ENCODE results near the gene CA6. TPM values are rescaled to one million over a fixed set of nuclear protein-coding genes. Genes with fewer than 3 reads are reported as not detected.

CA6 gene
- total RNA-seq, 2 experiments from 2014 or later: 0.27 TPM; not detected in 1

- Mint-ChIP-seq H3K4me3 (peak overlapping the region; percentile 72), H3K9me3 (ENCODE audit: low read depth) (no peaks in the 10 kb centered on the region), H3K27ac (peak overlapping the region; percentile 84), H3K4me1 (peaks cover 39% of the 10 kb centered on the region), H3K36me3 (ENCODE audit: low read depth) (no peaks in the 10 kb centered on the region), H3K27me3 (no peaks in the 10 kb centered on the region)
- DNase-seq: peak; percentile 74
- intact Hi-C loops (cut with DNase I, micrococcal nuclease): loop anchor here (1.0 to 5.0 kb wide), 2 partner anchors 54 to 92 kb away; no protein-coding TSS in a partner anchor
- POLR2A ChIA-PET: interaction anchor here (0.6 to 0.7 kb wide), 5 partner anchors 27 to 828 kb away, joined by 3 to 8 read pairs (median 4); no protein-coding TSS in a partner anchor
- CTCF ChIA-PET: interaction anchor here (0.7 to 2.5 kb wide), 7 partner anchors 10 to 52 kb away, joined by 3 to 10 read pairs (median 6); no protein-coding TSS in a partner anchor
- peak; percentile 94 for ATAC-seq
Measured at GRCh38 chr1:8970870-8971337, 25.2 kb downstream of the CA6 start.

DNA sequence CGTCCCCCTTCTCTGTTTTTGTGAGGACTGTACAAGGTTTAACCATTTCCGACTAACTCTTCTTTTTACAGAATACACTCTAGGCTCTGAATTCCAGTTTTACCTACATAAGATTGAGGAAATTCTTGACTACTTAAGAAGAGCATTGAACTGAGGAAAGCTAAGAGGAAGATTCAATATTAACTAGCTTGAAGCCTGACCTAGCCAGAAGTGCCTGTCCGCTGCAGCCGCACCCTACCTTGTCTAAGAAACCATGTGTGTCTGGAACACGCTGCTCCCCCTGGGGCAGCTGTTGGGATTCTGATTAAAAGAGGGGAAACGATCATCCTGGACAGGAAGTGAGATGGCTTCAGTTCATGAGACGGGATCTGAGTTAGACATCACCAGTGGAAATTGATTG lies 28.9 kb downstream of the CA6 start:
- no peak for ATAC-seq
- Mint-ChIP-seq H3K4me3 (no peak overlapping the region), H3K27me3 (no peaks in the 10 kb centered on the region), H3K36me3 (ENCODE audit: low read depth) (no peaks in the 10 kb centered on the region), H3K27ac (no peak overlapping the region), H3K9me3 (ENCODE audit: low read depth) (no peaks in the 10 kb centered on the region), H3K4me1 (peaks cover 24% of the 10 kb centered on the region)
- DNase-seq: no peak
- ChIA-PET POLR2A (no interaction called here), CTCF (interaction anchor here (1.0 to 1.5 kb wide), 3 partner anchors 13 to 57 kb away, joined by 3 to 6 read pairs (median 4); no protein-coding TSS in a partner anchor)
- intact Hi-C loops (cut with DNase I, micrococcal nuclease): loop anchor here in 1 of 2 experiments (5.0 kb wide), 1 partner anchor 57 kb away; no protein-coding TSS in a partner anchor

GRCh38 chr1:8976338-8976737 lies 30.7 kb downstream of the CA6 start:
- DNase-seq: no peak
- no peaks in the 10 kb centered on the region for H3K36me3 Mint-ChIP-seq (ENCODE audit: low read depth)
- H3K27me3 Mint-ChIP-seq: no peaks in the 10 kb centered on the region
- intact Hi-C loops (cut with DNase I, micrococcal nuclease): no loop called here
- ATAC-seq: no peak
- H3K4me1 Mint-ChIP-seq: peaks cover 8% of the 10 kb centered on the region
- no peak overlapping the region for H3K4me3 Mint-ChIP-seq
- ChIA-PET POLR2A (no interaction called here), CTCF (interaction anchor here (0.8 to 1.0 kb wide), 2 partner anchors 29 to 127 kb away, joined by 3 to 6 read pairs; no protein-coding TSS in a partner anchor)
- no peaks in the 10 kb centered on the region for H3K9me3 Mint-ChIP-seq (ENCODE audit: low read depth)
- H3K27ac Mint-ChIP-seq: no peak overlapping the region

DNA sequence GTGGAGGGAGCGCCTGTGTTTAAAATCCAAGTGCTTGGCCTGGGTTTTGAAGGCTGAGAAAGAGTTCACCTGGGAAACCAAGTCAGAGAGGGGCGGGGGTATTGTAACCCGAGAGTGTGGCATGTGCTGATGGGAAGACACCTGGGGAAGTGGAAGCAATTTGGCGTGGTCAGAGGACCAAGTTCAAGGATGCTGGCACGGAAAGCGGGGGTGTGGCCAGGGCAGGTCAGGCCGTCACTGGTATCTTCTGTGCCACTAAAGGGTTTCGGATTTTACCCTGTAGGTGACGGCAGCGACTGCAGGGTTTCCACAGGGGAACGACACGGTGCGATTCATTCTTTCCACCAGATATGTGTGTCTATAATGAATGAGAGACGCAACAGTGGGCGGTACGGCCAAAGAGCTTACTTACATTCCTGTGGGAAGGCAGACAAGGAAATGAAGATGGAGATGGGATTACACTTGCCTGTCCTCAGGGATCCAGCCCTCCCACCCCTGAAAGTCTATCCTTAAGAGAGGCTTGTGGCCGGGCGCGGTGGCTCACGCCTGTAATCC lies 31.3 kb downstream of the CA6 start:
- Mint-ChIP-seq H3K27ac (no peak overlapping the region), H3K27me3 (no peaks in the 10 kb centered on the region), H3K4me1 (peaks cover 2% of the 10 kb centered on the region), H3K4me3 (no peak overlapping the region), H3K9me3 (ENCODE audit: low read depth) (no peaks in the 10 kb centered on the region), H3K36me3 (ENCODE audit: low read depth) (no peaks in the 10 kb centered on the region)
- POLR2A ChIA-PET: no interaction called here
- intact Hi-C loops (cut with DNase I, micrococcal nuclease): no loop called here
- DNase-seq (no peak), ATAC-seq (no peak)
- CTCF ChIA-PET: interaction anchor here (0.7 to 1.0 kb wide), 2 partner anchors 10 to 28 kb away, joined by 3 read pairs; no protein-coding TSS in a partner anchor

DNA sequence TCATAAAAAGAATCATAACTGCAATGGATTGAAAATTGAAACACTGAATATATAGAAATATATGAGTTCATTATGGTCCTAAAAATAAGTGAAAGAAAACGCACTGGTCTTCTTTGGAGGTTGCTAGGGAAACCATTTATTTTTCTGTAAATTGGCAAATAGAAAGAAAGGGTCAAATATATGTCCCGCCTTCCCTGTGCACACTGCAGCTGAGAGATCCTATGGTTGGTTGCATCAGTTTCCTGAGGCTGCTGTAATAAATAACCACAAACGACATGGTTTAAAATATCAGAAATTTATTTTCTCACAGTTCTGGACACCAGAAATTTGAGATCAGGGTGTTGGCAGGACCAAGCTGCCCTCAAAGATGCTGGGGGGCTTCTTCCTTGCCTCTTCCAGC lies 35.0 kb downstream of the CA6 start:
- Mint-ChIP-seq H3K9me3 (ENCODE audit: low read depth) (no peaks in the 10 kb centered on the region), H3K4me1 (no peaks in the 10 kb centered on the region), H3K36me3 (ENCODE audit: low read depth) (no peaks in the 10 kb centered on the region), H3K4me3 (no peak overlapping the region), H3K27ac (no peak overlapping the region), H3K27me3 (no peaks in the 10 kb centered on the region)
- DNase-seq (no peak), ATAC-seq (no peak)
- POLR2A ChIA-PET: no interaction called here
- intact Hi-C loops (cut with DNase I, micrococcal nuclease): no loop called here
- CTCF ChIA-PET: interaction anchor here (0.5 to 1.5 kb wide), 4 partner anchors 9 to 24 kb away, joined by 3 to 7 read pairs (median 4); no protein-coding TSS in a partner anchor

DNA sequence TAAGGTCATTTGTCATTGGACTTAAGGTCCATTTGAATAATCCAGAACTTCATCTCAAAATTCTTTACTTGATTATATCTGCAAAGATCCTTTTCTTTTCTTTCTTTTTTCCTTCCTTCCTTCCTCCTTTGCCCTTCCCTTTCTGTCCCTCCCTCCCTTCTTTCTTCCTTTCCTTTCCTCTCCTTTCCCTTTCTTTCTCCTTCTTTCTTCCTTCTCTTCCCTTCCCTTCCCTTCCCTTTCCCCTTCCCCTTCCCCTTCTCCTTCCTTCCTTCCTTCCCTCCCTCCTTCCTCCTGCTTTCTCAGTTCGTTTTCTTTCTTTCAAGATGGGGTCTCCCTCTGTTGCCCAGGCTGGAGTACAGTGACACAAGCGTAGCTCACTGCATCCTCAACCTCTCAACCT lies 35.5 kb downstream of the CA6 start:
- CTCF ChIA-PET: interaction anchor here (0.5 to 1.5 kb wide), 4 partner anchors 9 to 24 kb away, joined by 3 to 7 read pairs (median 4); no protein-coding TSS in a partner anchor
- H3K36me3 Mint-ChIP-seq (ENCODE audit: low read depth): no peaks in the 10 kb centered on the region
- H3K27ac Mint-ChIP-seq: no peak overlapping the region
- no peak for ATAC-seq
- POLR2A ChIA-PET: no interaction called here
- H3K4me3 Mint-ChIP-seq: no peak overlapping the region
- DNase-seq: no peak
- H3K27me3 Mint-ChIP-seq: no peaks in the 10 kb centered on the region
- H3K4me1 Mint-ChIP-seq: no peaks in the 10 kb centered on the region
- intact Hi-C loops (cut with DNase I, micrococcal nuclease): no loop called here
- H3K9me3 Mint-ChIP-seq (ENCODE audit: low read depth): no peaks in the 10 kb centered on the region

- peaks cover 14% of the 10 kb centered on the region for H3K4me1 Mint-ChIP-seq
- ATAC-seq (no peak), DNase-seq (no peak)
- H3K9me3 Mint-ChIP-seq (ENCODE audit: low read depth): no peaks in the 10 kb centered on the region
- no peak overlapping the region for H3K27ac Mint-ChIP-seq
- H3K36me3 Mint-ChIP-seq (ENCODE audit: low read depth): no peaks in the 10 kb centered on the region
- intact Hi-C loops (cut with DNase I, micrococcal nuclease): no loop called here
- POLR2A ChIA-PET: no interaction called here
- CTCF ChIA-PET: interaction anchor here (0.7 kb wide), 1 partner anchor 232 kb away, joined by 3 read pairs; no protein-coding TSS in a partner anchor
- no peaks in the 10 kb centered on the region for H3K27me3 Mint-ChIP-seq
- no peak overlapping the region for H3K4me3 Mint-ChIP-seq
Measured at GRCh38 chr1:8984203-8984602, 38.5 kb downstream of the CA6 start.

GRCh38 chr1:8984990-8985389 lies 39.3 kb downstream of the CA6 start:
- Mint-ChIP-seq H3K4me3 (no peak overlapping the region), H3K9me3 (ENCODE audit: low read depth) (no peaks in the 10 kb centered on the region), H3K4me1 (peaks cover 18% of the 10 kb centered on the region), H3K36me3 (ENCODE audit: low read depth) (no peaks in the 10 kb centered on the region), H3K27ac (no peak overlapping the region), H3K27me3 (no peaks in the 10 kb centered on the region)
- intact Hi-C loops (cut with DNase I, micrococcal nuclease): loop anchor here (5.0 kb wide), 1 partner anchor 113 kb away; no protein-coding TSS in a partner anchor
- ChIA-PET POLR2A (no interaction called here), CTCF (interaction anchor here (0.8 to 3.4 kb wide), 6 partner anchors 14 to 136 kb away, joined by 3 to 28 read pairs (median 5); no protein-coding TSS in a partner anchor)
- no peak for DNase-seq
- ATAC-seq: no peak

- Mint-ChIP-seq H3K9me3 (ENCODE audit: low read depth) (no peaks in the 10 kb centered on the region), H3K27ac (peak overlapping the region; percentile 62), H3K27me3 (no peaks in the 10 kb centered on the region), H3K36me3 (ENCODE audit: low read depth) (no peaks in the 10 kb centered on the region), H3K4me3 (no peak overlapping the region), H3K4me1 (peaks cover 18% of the 10 kb centered on the region)
- ATAC-seq (no peak), DNase-seq (no peak)
- intact Hi-C loops (cut with DNase I, micrococcal nuclease): loop anchor here (5.0 kb wide), 1 partner anchor 114 kb away; no protein-coding TSS in a partner anchor
- POLR2A ChIA-PET: no interaction called here
- CTCF ChIA-PET: interaction anchor here (1.1 to 4.4 kb wide), 7 partner anchors 12 to 137 kb away, joined by 3 to 30 read pairs (median 10); no protein-coding TSS in a partner anchor
Measured at GRCh38 chr1:8985915-8986813, 40.5 kb downstream of the CA6 start.

GRCh38 chr1:8986814-8987190 lies 41.1 kb downstream of the CA6 start:
- H3K36me3 Mint-ChIP-seq (ENCODE audit: low read depth): no peaks in the 10 kb centered on the region
- ATAC-seq (no peak), DNase-seq (peak; percentile 25)
- no peaks in the 10 kb centered on the region for H3K27me3 Mint-ChIP-seq
- intact Hi-C loops (cut with DNase I, micrococcal nuclease): loop anchor here (5.0 kb wide), 1 partner anchor 115 kb away; no protein-coding TSS in a partner anchor
- peak overlapping the region; percentile 62 for H3K27ac Mint-ChIP-seq
- H3K4me3 Mint-ChIP-seq: no peak overlapping the region
- ChIA-PET POLR2A (interaction anchor here (1.5 kb wide), 1 partner anchor 120 kb away, joined by 4 read pairs; no protein-coding TSS in a partner anchor), CTCF (interaction anchor here (0.9 to 4.4 kb wide), 13 partner anchors 12 to 135 kb away, joined by 3 to 30 read pairs (median 4); no protein-coding TSS in a partner anchor)
- no peaks in the 10 kb centered on the region for H3K9me3 Mint-ChIP-seq (ENCODE audit: low read depth)
- H3K4me1 Mint-ChIP-seq: peaks cover 18% of the 10 kb centered on the region
